Large intestine (tissue), 3 donors: ENCODE data around the gene OPCML. TPM values are rescaled to one million over a fixed set of nuclear protein-coding genes. Genes with fewer than 3 reads are reported as not detected.

Experiments
- DNase-seq, 2 donors: peaks; one replicate each; pipeline versions ENCODE4 v3.0.0 to v3.0.0-alpha.2; 2013
- H3K27ac ChIP-seq: one replicate; pipeline ENCODE4 v1.5.1; 2013; ENCODE audit warnings: low read length
- H3K27me3 ChIP-seq: 2 replicates; pipeline ENCODE4 v1.6.1; 2013; ENCODE audit warnings: low read length; ENCODE audit not compliant: control insufficient read depth, insufficient read depth
- H3K36me3 ChIP-seq: 2 replicates; pipeline ENCODE4 v1.6.1; 2013; ENCODE audit warnings: low read length; ENCODE audit not compliant: control insufficient read depth, insufficient read depth
- H3K4me1 ChIP-seq: one replicate; pipeline ENCODE4 v1.6.1; 2013; ENCODE audit warnings: low read length; ENCODE audit not compliant: control insufficient read depth, insufficient read depth
- H3K4me3 ChIP-seq: one replicate; pipeline ENCODE4 v1.5.1; 2013; ENCODE audit warnings: low read length
- H3K9me3 ChIP-seq: one replicate; pipeline ENCODE4 v1.6.1; 2013; ENCODE audit warnings: mild to moderate bottlenecking, low read depth, low read length, moderate library complexity; ENCODE audit not compliant: control insufficient read depth
- WGBS: methylation state at CpG from one replicate; pipeline ENCODE4 v1.1.5; 2013; ENCODE audit warnings: low lambda C conversion rate; ENCODE audit not compliant: insufficient coverage; 5-methylcytosine and 5-hydroxymethylcytosine counted together
- polyA plus RNA-seq: library from polyadenylated mRNA; unstranded; fragments of 120-200 nt; gene quantifications from one replicate; pipeline ENCODE4 v1.2.1, GENCODE V29; 2013

OPCML gene
- polyA plus RNA-seq, 1 donor = 1.4 TPM

GRCh38 chr11:133228471-133229329, 303.6 kb downstream of the OPCML start:
- Histone ChIP-seq H3K4me3 (no peak overlapping the region), H3K27ac (no peak overlapping the region), H3K27me3 (no peaks in the 10 kb centered on the region), H3K4me1 (peaks cover 34% of the 10 kb centered on the region), H3K36me3 (no peaks in the 10 kb centered on the region), H3K9me3 (no peaks in the 10 kb centered on the region)
- DNase-seq = peak in 1 of 2 donors; percentile 26
- WGBS = 31% methylated on average over 3 of the region's 26 CpGs

GRCh38 chr11:133227632-133228111, 304.6 kb downstream of the OPCML start:
- no peaks in the 10 kb centered on the region for H3K9me3 ChIP-seq
- peaks cover 34% of the 10 kb centered on the region for H3K4me1 ChIP-seq
- no peaks in the 10 kb centered on the region for H3K27me3 ChIP-seq
- DNase-seq = peak; percentile 25 to 63
- no CpG with 5 or more reads among the region's 9 CpGs for WGBS
- no peaks in the 10 kb centered on the region for H3K36me3 ChIP-seq
- no peak overlapping the region for H3K4me3 ChIP-seq
- H3K27ac ChIP-seq = no peak overlapping the region

GRCh38 chr11:133224271-133224670, 308.0 kb downstream of the OPCML start:
- H3K4me3 ChIP-seq = no peak overlapping the region
- no peaks in the 10 kb centered on the region for H3K27me3 ChIP-seq
- H3K27ac ChIP-seq = no peak overlapping the region
- no peaks in the 10 kb centered on the region for H3K36me3 ChIP-seq
- DNase-seq = no peak
- peaks cover 22% of the 10 kb centered on the region for H3K4me1 ChIP-seq
- WGBS = no CpG with 5 or more reads among the region's 5 CpGs
- no peaks in the 10 kb centered on the region for H3K9me3 ChIP-seq

GRCh38 chr11:133222425-133223330, 309.6 kb downstream of the OPCML start:
- Histone ChIP-seq H3K27ac (no peak overlapping the region), H3K9me3 (no peaks in the 10 kb centered on the region), H3K4me1 (peaks cover 9% of the 10 kb centered on the region), H3K27me3 (no peaks in the 10 kb centered on the region), H3K36me3 (no peaks in the 10 kb centered on the region), H3K4me3 (no peak overlapping the region)
- WGBS = no CpG with 5 or more reads among the region's 13 CpGs
- no peak for DNase-seq

- no peak for DNase-seq
These were observed 312.8 kb downstream of the OPCML start for GRCh38 chr11:133219543-133219942.

GRCh38 chr11:133216813-133217212, 315.5 kb downstream of the OPCML start:
- Histone ChIP-seq H3K4me1 (peaks cover 4% of the 10 kb centered on the region), H3K27ac (no peak overlapping the region), H3K27me3 (no peaks in the 10 kb centered on the region), H3K36me3 (no peaks in the 10 kb centered on the region), H3K9me3 (no peaks in the 10 kb centered on the region), H3K4me3 (no peak overlapping the region)
- DNase-seq = no peak

More at GRCh38 chr11:133219543-133219942, 312.8 kb downstream of the OPCML start:
- Histone ChIP-seq H3K27ac (no peak overlapping the region), H3K36me3 (no peaks in the 10 kb centered on the region), H3K27me3 (no peaks in the 10 kb centered on the region), H3K9me3 (no peaks in the 10 kb centered on the region), H3K4me3 (no peak overlapping the region), H3K4me1 (peaks cover 4% of the 10 kb centered on the region)
- WGBS = no CpG with 5 or more reads among the region's 4 CpGs

GRCh38 chr11:133215596-133216230, 316.6 kb downstream of the OPCML start:
- no peaks in the 10 kb centered on the region for H3K9me3 ChIP-seq
- peaks cover 4% of the 10 kb centered on the region for H3K4me1 ChIP-seq
- H3K27me3 ChIP-seq = no peaks in the 10 kb centered on the region
- no peak for DNase-seq
- no peak overlapping the region for H3K4me3 ChIP-seq
- no peak overlapping the region for H3K27ac ChIP-seq
- WGBS = no CpG with 5 or more reads among the region's 10 CpGs
- H3K36me3 ChIP-seq = no peaks in the 10 kb centered on the region

GRCh38 chr11:133214646-133215045, 317.7 kb downstream of the OPCML start:
- no peaks in the 10 kb centered on the region for H3K36me3 ChIP-seq
- no peaks in the 10 kb centered on the region for H3K27me3 ChIP-seq
- WGBS = no CpG with 5 or more reads among the region's 4 CpGs
- H3K27ac ChIP-seq = no peak overlapping the region
- H3K4me1 ChIP-seq = no peaks in the 10 kb centered on the region
- no peaks in the 10 kb centered on the region for H3K9me3 ChIP-seq
- no peak for DNase-seq
- no peak overlapping the region for H3K4me3 ChIP-seq

- Histone ChIP-seq H3K4me3 (no peak overlapping the region), H3K9me3 (no peaks in the 10 kb centered on the region), H3K36me3 (no peaks in the 10 kb centered on the region), H3K4me1 (no peaks in the 10 kb centered on the region), H3K27ac (no peak overlapping the region), H3K27me3 (no peaks in the 10 kb centered on the region)
- WGBS = no CpG with 5 or more reads among the region's 8 CpGs
- DNase-seq = no peak
These were observed 320.1 kb downstream of the OPCML start for GRCh38 chr11:133212201-133212600.

GRCh38 chr11:133207995-133208394, 324.3 kb downstream of the OPCML start:
- Histone ChIP-seq H3K27me3 (no peaks in the 10 kb centered on the region), H3K4me1 (no peaks in the 10 kb centered on the region), H3K4me3 (no peak overlapping the region), H3K36me3 (no peaks in the 10 kb centered on the region), H3K9me3 (no peaks in the 10 kb centered on the region), H3K27ac (no peak overlapping the region)
- no peak for DNase-seq
- WGBS = 52% methylated on average over 2 of the region's 5 CpGs
